ENCODE measurements around the gene RASSF9. TPM values are rescaled to one million over a fixed set of nuclear protein-coding genes. Genes with fewer than 3 reads are reported as not detected.

Gene RASSF9
- total RNA-seq, 2 donors from 2014 or later, result 0.32 to 0.88 TPM

DNA sequence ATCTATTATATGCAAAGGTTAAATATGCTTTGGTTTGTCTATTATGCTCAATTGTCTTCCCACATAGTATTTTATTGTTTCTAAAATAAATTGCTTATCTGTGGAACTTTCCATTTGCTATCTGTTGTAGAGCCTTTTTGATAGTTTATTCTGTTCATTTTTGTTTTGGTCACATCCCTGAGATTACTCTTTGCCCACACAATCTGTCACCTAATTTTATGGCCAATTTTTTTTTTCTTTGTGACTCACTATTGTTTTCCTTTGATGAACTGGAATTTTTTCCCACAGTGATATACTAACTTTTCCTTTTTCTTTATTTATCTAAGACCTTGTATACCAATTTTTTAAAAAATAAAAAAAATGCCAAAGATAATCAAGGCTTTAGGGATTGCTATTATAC is 61.1 kb downstream of the RASSF9 start:
- Histone ChIP-seq H3K27ac (no peak overlapping the region), H3K4me1 (no peaks in the 10 kb centered on the region), H3K36me3 (no peaks in the 10 kb centered on the region), H3K9me3 (no peaks in the 10 kb centered on the region), H3K4me3 (no peak overlapping the region), H3K9ac (ENCODE audit: low read depth in 2 of 2, low read length in 2 of 2) (no peak overlapping the region), H3K27me3 (no peaks in the 10 kb centered on the region)
- DNase-seq, result no peak
- TF ChIP-seq, protein P1, sequence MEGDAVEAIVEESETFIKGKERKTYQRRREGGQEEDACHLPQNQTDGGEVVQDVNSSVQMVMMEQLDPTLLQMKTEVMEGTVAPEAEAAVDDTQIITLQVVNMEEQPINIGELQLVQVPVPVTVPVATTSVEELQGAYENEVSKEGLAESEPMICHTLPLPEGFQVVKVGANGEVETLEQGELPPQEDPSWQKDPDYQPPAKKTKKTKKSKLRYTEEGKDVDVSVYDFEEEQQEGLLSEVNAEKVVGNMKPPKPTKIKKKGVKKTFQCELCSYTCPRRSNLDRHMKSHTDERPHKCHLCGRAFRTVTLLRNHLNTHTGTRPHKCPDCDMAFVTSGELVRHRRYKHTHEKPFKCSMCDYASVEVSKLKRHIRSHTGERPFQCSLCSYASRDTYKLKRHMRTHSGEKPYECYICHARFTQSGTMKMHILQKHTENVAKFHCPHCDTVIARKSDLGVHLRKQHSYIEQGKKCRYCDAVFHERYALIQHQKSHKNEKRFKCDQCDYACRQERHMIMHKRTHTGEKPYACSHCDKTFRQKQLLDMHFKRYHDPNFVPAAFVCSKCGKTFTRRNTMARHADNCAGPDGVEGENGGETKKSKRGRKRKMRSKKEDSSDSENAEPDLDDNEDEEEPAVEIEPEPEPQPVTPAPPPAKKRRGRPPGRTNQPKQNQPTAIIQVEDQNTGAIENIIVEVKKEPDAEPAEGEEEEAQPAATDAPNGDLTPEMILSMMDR (IDR thresholded peaks at IDR 0.05), result no peak
- intact Hi-C loops (cut with DNase I), result no loop called here

DNA sequence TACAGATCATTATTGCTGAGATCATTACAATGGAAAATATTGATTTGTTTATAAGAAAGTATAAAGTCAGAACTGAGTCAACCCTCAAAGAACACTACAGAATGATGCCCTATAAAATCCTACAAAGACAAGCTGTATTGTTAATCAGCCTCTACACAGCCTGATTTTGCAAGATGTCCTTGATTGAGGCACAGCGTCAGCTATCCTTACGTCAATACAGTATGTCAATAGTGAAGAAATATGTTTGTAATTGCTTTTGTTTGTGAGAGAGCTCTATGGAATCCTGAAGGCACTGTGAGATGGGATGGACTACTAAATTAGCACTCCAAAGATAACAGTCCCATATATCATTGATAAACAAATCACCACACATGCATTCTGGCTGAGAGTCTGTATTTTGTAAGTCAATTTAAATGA is 70.7 kb downstream of the RASSF9 start:
- no peak overlapping the region for H3K4me3 ChIP-seq
- H3K36me3 ChIP-seq, result no peaks in the 10 kb centered on the region
- no peaks in the 10 kb centered on the region for H3K27me3 ChIP-seq
- TF ChIP-seq, protein P1 (IDR thresholded peaks at IDR 0.05), result no peak
- H3K9ac ChIP-seq (ENCODE audit: low read depth in 2 of 2, low read length in 2 of 2), result no peak overlapping the region
- no peak for DNase-seq
- H3K27ac ChIP-seq, result no peak overlapping the region
- intact Hi-C loops (cut with DNase I), result no loop called here
- no peaks in the 10 kb centered on the region for H3K9me3 ChIP-seq
- no peaks in the 10 kb centered on the region for H3K4me1 ChIP-seq

DNA sequence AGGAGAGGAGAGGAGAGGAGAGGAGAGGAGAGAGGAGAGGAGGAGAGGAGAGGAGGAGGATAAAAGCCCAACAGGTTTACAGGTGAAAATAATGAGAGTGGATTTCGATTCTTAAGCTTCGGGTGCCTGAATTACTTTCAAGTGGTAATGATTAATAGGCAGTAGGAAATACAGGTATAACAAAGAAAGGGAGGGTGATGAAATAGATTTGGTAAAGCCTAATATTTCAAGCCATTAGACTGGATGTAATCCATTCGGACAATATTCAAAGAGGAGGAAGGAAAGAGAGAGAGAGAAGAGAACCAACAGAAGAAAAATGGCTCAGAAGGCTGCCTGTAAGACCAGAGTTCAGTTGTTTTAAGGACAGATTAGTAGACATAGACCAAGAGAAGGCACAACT is 76.6 kb downstream of the RASSF9 start:
- H3K9me3 ChIP-seq, result no peaks in the 10 kb centered on the region
- no peaks in the 10 kb centered on the region for H3K36me3 ChIP-seq
- TF ChIP-seq, protein P1 (IDR thresholded peaks at IDR 0.05), result no peak
- H3K4me1 ChIP-seq, result no peaks in the 10 kb centered on the region
- H3K27ac ChIP-seq, result no peak overlapping the region
- H3K27me3 ChIP-seq, result no peaks in the 10 kb centered on the region
- no peak overlapping the region for H3K9ac ChIP-seq (ENCODE audit: low read depth in 2 of 2, low read length in 2 of 2)
- no peak for DNase-seq
- intact Hi-C loops (cut with DNase I), result no loop called here
- no peak overlapping the region for H3K4me3 ChIP-seq

DNA sequence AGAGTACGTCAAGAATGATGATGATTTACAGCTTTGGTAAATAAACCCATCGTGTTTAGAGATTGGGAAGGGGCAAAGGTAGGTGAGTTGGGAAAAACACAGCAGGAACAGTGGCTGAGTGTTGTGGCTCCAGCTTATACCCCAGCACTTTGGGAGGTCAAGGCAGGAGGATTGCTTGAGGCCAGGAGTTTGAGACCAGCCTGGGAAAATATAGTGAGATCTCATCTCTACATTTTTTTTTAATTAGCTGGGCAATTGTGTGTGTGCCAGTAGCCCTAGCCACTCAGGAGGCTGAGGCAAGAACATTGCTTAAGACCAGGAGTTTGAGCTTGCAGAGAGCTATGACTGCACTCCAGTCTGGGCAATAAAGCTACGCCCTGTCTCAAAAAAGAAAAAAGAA is 77.1 kb downstream of the RASSF9 start:
- DNase-seq, result no peak
- H3K36me3 ChIP-seq, result no peaks in the 10 kb centered on the region
- no peak overlapping the region for H3K9ac ChIP-seq (ENCODE audit: low read depth in 2 of 2, low read length in 2 of 2)
- no peaks in the 10 kb centered on the region for H3K4me1 ChIP-seq
- no peaks in the 10 kb centered on the region for H3K9me3 ChIP-seq
- no peak overlapping the region for H3K27ac ChIP-seq
- no peak overlapping the region for H3K4me3 ChIP-seq
- no peaks in the 10 kb centered on the region for H3K27me3 ChIP-seq
- intact Hi-C loops (cut with DNase I), result no loop called here
- TF ChIP-seq, protein P1 (IDR thresholded peaks at IDR 0.05), result no peak

DNA sequence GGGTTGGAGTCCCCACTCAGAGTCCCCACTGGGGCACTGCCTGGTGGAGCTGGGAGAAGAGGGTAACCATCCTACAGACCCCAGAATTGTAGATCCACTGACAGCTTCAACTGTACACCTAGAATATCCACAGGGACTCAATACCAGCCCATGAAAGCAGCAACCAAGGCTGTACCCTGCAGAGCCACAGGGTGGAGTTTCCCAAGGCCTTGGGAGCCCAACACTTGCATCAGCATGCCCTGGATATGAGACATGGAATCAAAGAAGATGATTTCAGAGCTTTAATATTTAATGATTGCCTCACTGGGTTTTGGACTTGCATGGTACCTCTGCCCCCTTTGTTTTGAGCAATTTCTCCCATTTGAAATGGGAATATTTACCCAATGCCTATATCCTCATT is 80.4 kb downstream of the RASSF9 start:
- intact Hi-C loops (cut with DNase I), result no loop called here
- no peak overlapping the region for H3K4me3 ChIP-seq
- H3K27ac ChIP-seq, result no peak overlapping the region
- no peaks in the 10 kb centered on the region for H3K9me3 ChIP-seq
- DNase-seq, result no peak
- no peak overlapping the region for H3K9ac ChIP-seq (ENCODE audit: low read depth in 2 of 2, low read length in 2 of 2)
- no peaks in the 10 kb centered on the region for H3K27me3 ChIP-seq
- no peaks in the 10 kb centered on the region for H3K36me3 ChIP-seq
- TF ChIP-seq, protein P1 (IDR thresholded peaks at IDR 0.05), result no peak
- no peaks in the 10 kb centered on the region for H3K4me1 ChIP-seq

Other genes starting within 250 kb of the RASSF9 start
- under 1 TPM in 1 of 2 donors, not detected in 1; 0.32 TPM for gene NTS, start 37.9 kb upstream of the RASSF9 start, total RNA-seq

All from colonic mucosa (tissue), 4 donors.